Measurements from ENCODE around the gene ST6GALNAC4.
"Not testable (repeated sequence)": the region's sequence is repeated elsewhere in the genome, so short reads cannot be mapped to it uniquely, and the experiment has no call there.

ST6GALNAC4 gene

GRCh38 chr9:127884976-127885490, 31.8 kb downstream of the ST6GALNAC4 start:
- DNase-seq = no peak

DNA sequence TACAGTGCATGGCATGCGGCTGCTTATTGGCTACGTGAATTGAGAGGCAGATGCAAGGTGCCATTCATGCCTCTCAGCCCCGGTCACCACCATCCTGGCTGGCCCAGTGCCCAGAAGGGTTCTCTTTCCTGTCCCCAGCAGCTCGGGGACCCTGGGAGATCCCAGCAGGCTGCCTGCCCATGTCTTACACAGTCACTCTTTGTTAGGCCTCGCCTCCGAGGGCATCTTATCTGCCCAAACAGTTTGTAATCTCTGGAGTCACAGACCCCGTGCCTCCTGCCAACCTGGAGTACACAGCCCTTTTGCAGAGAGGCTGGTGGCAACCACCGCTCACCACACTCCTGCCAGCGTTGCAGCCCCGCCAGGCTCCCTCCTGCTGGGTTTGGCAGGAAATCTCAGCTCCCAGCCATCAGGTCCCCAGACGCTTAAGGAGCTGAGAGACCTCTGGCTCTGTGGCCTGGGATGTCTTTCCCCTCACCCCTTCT, 32.4 kb downstream of the ST6GALNAC4 start:
- no peak for DNase-seq

DNA sequence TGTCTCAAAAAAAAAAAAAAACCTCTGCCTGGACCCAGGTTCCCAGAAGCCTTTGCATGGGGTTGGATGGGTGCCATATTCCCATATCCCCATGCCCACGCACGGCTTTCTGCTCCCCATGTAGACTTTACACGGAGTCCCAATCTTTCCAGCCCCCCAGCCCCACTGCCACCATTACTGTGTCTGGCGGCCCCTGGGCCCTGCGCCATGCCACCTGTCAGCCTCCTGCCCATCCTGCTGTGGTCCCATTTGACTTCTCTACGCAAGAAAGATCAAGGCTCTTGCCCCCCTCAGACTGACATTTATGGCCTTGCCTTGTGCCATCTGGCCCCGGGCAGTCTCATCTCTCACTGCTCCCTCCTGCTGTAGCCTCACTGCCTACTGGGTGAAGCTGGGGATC, 32.9 kb downstream of the ST6GALNAC4 start:
- no peak for DNase-seq

DNA sequence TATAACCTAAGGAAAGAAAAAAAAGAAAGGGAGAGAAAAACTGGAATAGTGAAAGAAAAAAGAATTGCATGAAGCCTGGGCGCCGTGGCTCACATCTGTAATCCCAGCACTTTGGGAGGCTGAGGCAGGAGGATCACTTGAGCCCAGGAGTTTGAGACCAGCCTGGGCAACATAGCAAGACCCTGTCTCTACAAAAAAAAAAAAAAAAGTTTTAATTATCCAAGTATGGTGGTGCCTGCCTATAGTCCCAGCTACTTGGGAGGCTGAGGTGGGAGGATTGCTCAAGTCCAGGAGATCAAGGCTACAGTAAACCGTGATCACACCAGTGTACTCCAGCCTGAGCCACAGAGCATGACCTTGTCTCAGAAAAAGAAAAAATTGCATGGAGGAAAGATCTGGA, 35.1 kb downstream of the ST6GALNAC4 start:
- DNase-seq = not testable (repeated sequence)

DNA sequence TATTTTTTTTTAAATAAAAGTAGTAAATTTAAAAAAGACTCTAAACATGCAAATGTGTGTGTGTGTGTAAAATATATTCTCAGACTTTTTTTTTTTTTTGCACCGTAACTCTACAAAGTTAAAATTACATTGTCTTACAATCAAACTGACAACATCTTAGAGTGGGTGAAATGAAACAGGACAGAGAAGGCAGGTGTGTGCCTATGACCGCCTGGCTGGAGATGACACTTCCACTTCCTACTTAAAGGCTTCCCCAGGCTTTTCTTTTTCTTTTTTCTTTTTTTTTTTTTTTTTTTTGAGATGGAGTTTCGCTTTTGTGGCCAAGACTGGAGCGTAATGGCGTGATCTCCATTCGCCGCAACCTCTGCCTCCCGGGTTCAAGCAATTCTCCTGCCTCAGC, 36.7 kb downstream of the ST6GALNAC4 start:
- no peak for DNase-seq

- no peak for DNase-seq
These were observed 38.0 kb downstream of the ST6GALNAC4 start for GRCh38 chr9:127878652-127879390.

GRCh38 chr9:127878001-127878651, 38.7 kb downstream of the ST6GALNAC4 start:
- DNase-seq = no peak

GRCh38 chr9:127877566-127877998, 39.3 kb downstream of the ST6GALNAC4 start, which contains the start of gene AK1:
Gene AK1, minus strand, starts transcription at chr9:127877675. Its CDS starts 3,058 bp downstream, at chr9:127874617.
- DNase-seq = no peak

GRCh38 chr9:127876764-127877562, 39.9 kb downstream of the ST6GALNAC4 start:
- DNase-seq = no peak

DNA sequence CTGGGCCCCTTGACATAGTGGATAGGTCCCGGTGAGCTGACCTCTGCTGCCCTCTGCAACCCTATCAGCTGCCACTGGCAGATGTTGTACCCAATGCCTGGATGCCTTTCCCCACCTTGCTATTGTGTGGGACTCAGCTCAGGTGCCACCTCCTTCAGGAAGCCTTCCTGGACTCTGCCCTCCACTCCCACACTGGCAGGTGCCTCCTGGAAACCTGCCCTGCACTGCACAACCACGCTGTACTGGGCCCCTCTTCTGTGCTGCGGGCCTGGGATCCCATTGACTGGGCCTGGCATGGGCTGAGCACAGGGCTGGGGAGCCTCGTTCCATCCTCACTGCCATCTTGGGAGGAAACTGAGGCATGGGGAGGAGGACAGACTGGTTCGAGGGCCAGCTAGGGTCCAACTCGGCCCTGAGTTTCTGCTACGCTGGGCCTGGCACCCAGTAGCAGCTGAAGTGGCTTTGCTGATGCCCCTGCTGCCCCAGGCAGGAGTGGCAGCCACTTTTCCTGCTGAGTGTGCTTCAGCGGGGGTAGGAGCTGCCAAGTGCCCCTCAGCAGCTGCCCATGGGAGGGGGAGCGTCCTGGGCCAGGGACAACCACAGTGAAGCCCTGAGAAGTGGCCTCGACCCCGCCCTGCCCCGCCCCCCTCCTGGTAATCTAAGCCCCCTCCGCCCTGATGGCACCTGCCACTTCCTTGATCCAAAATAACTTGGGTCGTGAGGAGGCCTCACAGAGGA, 40.6 kb downstream of the ST6GALNAC4 start:
- DNase-seq = no peak

GRCh38 chr9:127875306-127875966, 41.4 kb downstream of the ST6GALNAC4 start:
- DNase-seq = no peak

- DNase-seq = no peak
These were observed 42.3 kb downstream of the ST6GALNAC4 start for GRCh38 chr9:127874301-127875221.

- no peak for DNase-seq
These were observed 43.0 kb downstream of the ST6GALNAC4 start for GRCh38 chr9:127873886-127874285.

DNA sequence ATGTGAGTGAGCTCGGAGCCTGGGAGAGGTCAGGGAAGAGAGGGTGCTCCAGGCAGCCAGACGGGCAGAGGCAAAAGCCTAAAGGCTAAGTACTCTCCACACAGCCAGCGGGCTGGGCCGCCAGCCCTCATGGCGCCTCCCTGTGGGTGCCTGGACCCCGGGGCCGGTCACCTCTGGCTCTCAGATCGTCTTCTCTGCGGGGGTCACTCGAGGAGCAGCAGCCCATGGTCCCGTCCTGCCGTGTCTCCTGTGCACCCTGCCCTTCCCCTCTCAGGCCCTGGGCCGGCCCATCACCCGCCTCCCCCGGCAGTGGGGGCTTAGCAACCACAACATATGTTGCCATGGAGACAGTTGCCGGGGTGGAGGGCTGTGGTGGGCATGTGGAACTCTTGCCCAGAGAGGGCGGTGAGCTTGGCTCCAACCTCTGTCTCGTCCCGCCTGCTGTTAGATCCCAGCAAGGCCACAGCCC, 43.6 kb downstream of the ST6GALNAC4 start:
- no peak for DNase-seq

DNA sequence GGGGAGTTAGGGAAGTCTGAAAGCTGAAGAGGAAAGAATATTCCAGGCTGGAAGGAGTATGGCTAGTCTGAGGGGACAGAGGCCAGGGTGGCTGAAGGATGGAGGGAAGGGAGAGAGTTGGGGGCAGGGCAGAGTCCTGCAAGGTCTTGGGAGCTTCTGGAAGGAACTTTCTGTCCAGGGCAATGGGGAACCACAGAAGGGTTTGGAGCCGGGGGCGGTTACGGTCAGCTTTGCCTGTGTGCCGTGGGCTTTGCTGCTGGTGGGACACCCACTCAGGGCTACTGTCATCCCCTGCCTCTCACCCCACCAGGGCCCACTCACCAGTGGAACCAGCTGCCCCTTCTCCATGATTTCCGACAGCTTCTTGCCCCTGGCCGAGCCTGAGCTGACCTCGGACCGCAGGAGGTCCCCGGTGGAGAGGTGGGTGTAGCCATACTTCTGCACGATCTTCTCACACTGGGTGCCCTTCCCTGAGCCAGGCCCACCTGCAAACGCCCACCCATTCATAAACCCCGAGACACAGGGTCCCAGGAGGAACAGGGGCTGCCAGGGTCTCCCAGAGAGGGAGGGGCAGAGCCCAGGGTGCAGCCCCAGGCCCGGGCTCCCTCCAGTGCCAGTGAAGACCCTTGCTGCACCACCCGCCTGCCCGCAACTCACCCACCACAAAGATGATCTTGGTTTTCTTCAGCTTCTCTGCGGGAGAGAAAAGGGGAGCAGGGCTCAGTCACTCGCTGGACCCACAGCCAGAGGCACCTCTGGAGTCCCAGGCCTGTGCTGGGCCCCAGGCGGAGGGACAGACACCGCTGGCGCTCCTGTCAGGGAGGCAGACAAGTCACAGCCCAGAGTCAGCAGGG, 44.2 kb downstream of the ST6GALNAC4 start:
- DNase-seq = no peak

DNA sequence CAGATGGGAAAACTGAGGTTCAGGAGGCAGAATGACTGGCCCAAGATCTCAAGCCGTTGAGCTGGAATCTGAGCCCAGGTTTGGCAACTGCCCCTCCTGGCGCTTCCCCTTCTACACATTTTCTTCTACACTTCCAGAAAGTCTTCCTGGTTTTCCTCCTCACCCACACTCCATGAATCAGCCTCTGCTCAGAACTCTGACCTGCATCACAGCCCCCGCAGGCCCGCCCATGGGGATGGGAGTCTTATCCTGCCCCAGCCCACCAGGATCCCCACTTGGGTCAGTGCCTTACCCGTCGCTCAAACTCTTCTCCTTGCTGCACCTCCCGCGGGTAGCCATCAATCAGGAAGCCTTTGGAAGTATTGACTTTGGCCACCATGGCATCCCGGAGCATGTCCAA, 45.3 kb downstream of the ST6GALNAC4 start:
- no peak for DNase-seq

DNA sequence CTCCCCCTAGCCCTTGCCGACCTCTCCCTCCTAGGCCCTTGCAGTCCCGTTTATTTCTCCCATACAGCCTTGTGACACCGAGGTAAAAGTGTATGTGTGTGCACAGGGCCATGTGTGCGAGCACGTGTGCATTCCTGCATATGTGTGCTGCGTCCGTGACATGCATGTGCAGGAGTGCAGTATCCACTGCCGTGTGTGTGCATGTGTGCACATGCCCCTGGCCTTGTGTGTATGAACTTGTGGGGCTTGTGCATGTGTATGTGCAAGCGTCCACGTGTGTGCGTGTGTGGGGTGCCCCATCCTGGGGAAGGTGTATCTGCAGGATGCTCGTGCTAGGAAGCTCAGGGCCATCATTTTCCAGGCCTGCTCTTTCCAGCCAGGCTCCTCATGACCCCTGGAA, 46.0 kb downstream of the ST6GALNAC4 start:
- no peak for DNase-seq

GRCh38 chr9:127870153-127870491, 46.7 kb downstream of the ST6GALNAC4 start:
- not testable (repeated sequence) for DNase-seq

DNA sequence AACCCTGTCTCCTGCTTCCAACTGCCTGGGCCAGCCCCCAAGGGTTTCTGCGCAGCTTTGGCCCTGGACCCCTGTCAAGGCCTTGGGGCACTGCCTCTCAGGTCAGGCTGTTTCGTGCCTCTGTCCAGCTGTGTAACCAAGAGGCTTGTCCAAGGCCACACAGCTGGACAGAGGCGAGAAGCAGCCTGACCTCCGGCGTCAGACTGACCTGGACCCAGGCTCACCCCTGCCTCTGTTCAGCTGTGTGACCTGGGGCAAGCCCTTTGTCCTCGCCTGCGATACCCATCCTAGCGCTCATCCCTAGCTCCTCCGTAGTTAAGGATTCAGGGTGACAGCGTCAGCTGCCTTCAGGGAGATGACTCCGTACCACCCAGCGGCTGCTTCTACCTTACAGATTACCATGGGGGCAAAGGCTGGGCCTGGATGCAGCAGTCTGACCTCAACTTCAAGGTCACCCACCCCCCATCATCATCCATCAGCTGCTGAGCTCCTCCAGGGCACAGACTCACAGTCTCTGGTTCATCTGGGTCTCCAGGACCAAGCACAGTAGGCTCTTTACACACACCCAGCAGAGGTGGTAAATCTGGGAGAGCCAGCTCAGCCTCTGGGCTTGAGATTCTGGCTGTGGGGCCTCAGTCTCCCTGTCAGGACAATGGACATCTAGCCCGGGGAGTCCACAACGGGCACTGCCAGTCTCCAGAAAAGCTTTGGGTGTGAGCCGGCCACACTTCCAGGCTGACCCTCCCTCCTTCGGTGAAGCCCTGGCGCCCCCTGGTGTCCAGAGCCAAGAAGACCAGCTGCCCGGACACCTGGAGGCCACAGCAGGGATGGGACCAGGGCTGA, 47.3 kb downstream of the ST6GALNAC4 start:
- peak; percentile 58 for DNase-seq

Data from central memory CD4-positive, alpha-beta T cell (primary cell).